NOMO-1 treated with dmso at 0.1 percent for 144 hours (cell line): Measurements from ENCODE around the gene TBX22.
"Not testable (repeated sequence)": the region's sequence is repeated elsewhere in the genome, so short reads cannot be mapped to it uniquely, and the experiment has no call there.

ENCODE experiments used
- DNase-seq: peaks from one replicate; lab custom pipeline; 2025; ENCODE audit not compliant: unreplicated experiment; lab: John Stamatoyannopoulos, UW

TBX22 gene, protein sequence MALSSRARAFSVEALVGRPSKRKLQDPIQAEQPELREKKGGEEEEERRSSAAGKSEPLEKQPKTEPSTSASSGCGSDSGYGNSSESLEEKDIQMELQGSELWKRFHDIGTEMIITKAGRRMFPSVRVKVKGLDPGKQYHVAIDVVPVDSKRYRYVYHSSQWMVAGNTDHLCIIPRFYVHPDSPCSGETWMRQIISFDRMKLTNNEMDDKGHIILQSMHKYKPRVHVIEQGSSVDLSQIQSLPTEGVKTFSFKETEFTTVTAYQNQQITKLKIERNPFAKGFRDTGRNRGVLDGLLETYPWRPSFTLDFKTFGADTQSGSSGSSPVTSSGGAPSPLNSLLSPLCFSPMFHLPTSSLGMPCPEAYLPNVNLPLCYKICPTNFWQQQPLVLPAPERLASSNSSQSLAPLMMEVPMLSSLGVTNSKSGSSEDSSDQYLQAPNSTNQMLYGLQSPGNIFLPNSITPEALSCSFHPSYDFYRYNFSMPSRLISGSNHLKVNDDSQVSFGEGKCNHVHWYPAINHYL

DNA sequence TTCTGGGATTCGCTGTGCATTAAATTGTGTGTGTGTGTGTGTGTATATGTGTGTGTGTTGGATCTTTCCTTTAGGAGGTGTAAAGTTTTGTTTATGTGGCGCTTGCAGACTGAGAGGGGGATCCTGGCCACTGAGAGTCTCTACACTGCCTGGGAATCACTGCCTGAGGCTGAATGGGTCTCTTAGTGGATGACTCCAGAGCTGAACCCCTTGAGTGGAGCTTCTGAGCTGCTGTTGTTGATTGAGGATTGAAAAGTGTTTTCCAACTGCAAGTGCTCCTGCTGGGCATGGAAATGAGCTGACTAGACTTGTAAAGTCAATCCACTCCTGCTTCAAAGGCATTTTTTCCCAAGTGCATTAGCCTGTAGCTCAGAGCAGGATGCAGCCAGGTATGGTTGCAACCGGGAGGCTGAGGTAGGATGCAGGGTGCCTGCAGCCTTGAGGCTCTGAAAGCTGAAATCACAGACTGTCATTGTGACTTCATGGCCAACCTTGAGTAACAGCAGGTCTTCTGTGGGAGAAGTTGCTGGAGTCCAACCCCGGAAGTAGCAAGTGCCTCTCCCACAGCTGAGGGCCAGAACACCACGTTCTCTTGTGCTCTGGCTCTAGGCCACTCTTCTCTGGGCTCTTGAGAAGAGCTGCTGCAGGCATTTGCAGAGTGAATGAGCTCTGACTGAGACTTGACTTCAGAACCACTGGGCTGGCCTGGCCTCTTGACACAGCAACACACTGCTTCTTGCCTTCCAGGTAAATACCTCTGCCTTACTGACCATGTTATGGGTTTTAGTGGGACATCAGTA, at the start of gene TBX22:
Gene TBX22, plus strand, starts transcription at position 613 of the 800 bp plus-strand sequence. CDS start 7,517 bp downstream, outside the sequence.
- DNase-seq: no peak

DNA sequence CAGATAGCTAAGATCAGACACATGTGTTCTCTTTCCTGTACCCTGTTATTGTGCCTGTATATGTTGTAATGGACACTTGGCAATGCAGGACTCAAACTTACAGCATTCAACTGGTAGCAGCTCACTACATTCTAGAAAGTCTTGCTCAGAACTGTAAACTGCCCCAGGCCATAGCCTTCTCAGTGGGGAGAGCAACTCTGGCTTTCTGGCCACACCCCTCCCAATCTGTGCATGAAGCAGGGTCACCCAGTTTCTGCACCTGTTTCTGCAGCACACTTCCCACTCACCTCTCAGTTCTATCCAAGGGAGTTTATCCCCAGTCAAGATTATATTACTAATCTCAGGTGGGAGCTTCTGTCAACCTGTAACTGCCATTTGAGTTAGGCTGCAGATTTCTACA, 38.9 kb upstream of the TBX22 start:
- DNase-seq: no peak

DNA sequence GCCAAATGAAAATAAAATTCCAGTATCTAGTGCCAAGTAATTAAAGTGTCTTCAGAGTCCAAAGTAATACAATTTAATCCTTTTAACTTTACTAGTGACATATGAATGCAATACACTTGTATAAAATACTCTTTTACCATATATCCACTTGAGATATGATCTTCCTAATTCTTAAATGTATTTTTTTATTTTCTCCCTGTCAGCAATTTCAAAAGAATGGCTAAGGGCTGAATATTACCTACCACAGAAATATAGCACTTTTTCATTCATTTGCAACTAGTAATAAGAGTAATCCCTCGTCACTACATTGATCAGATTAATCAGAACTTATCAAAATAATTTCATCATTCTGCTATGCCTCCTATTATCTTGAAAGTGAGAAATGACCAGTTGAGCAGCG, 10.1 kb upstream of the TBX22 start:
- DNase-seq: no peak

DNA sequence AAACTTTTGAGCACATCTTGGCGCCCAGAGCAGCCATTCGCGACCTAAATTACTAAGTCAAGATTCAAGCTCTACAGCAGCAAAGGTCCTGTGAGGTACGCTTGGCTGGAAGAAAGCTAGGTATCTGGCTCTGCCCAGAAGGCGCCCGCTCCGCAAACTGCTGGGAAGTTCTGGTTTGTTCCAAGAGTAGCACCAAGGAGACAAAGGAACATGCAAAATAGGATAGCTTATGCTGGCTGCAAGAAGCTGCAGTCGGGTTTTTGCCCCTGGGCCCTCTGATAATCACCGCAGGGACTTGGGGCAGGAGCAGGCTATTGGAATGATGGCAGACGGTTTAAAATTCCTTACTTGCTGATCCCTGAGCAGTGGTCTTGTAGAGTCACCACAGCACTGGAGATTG, 3.0 kb upstream of the TBX22 start:
- no peak for DNase-seq

DNA sequence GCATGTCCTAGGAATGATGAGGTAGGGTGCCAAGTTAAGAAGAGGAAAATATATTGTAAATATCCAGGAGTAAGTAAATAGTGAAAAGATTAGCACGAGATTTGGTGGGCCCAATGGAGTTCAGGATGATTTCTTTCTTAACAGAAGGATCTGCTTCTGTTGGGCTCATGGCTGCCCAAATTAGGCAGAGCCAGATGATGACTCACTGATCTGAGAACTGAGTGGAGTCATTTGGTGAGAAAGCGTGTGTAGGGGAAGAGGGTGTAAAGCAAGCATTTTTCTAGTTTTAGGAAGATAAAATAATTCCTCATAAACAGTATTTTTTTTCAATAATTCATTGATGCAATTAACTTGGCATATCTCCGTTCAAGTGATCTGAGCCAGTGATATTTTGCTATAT, 1.6 kb downstream of the TBX22 start:
- DNase-seq: no peak

DNA sequence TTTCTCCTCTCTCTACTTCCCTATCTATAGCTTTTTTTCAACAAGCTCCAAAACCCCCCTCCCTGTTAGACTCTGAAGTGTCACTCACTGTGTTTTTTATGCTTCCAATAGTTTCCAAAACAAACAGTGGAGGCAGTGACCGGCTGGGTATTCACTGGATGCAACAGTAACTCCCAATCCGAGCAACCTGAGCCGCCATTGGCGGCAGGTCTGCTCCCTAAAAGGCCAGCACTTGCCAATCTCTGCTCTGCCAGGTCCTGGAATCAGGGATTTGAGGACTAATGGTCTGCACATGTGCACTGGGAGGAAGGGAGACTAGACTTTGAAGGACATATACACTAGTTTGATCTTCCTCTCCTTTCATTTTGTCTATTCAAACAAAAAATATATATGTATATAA, 7.1 kb downstream of the TBX22 start:
- no peak for DNase-seq

DNA sequence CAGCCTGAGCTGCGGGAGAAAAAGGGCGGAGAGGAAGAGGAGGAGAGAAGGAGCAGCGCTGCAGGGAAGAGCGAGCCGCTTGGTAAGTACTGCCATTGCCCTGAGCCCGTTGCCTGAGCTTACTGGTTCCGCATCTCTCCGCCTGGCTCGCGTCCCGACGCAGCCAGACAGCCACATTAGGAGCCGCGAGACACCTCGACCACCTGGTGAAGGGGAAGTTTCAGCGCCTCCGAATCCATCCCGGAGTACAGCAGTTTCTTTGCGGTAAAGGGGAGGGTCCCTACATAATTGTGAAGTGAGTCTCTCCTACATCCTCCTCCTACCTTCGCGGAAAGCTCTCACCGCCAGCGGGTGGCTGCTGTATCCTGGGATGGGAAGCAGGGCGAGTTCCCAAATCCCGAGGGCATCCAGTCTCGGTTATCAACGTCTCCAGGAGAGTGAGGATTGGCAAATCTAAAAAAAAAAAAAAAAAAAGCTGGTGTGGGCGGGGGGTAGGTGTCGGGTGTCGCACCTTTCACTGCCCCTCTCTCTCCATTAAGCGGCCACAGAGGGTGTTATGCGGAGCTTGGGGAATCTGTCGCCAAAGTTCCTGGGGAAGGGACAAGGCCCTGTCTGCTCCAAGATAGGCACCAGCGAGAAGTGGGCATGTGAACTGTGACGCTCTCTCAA, 7.9 kb downstream of the TBX22 start:
- DNase-seq: no peak

DNA sequence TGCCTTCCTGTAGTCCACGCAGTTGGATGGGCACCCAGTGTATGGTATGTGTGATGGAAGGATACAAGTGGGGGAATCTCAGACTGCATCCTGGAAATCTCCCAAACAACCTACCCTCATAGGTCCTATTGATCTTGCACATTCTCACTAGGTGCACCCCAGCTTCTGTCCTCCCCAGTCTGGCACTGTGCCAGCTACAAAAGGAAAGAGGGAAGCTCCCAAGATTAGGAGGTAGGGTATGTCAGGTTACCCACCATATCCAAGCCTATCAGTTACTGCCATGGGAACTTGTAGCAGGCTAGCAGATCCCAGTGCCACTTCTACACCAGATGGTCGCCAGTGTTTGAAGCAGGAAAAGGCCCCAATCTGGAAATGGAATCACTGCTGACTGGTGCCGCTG, 11.6 kb downstream of the TBX22 start:
- no peak for DNase-seq

DNA sequence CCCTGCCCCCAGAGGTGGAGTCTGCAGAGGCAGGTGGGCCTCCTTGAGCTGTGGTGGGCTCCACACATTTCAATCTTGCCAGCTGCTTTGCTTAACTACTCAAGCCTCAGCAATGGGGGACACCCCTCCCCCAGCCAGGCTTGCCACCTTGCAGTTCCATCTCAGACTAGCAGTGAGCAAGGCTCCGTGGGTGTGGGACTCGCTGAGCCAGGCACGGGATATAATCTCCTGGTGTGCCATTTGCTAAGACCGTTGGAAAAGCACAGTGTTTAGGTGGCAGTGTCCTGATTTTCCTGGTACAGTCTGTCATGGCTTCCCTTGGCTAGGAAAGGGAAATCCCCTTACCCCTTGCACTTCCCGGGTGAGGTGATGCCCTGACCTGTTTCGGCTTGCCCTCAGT, 51.6 kb downstream of the TBX22 start:
- not testable (repeated sequence) for DNase-seq

DNA sequence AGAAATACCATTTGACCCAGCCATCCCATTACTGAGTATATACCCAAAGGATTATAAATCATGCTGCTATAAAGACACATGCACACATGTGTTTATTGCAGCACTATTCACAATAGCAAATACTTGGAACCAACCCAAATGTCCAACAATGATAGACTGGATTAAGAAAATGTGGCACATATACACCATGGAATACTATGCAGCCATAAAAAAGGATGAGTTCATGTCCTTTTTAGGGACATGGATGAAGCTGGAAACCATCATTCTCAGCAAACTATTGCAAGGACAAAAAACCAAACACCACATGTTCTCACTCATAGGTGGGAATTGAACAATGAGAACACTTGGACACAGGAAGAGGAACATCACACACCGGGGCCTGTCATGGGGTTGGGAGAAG, 61.1 kb downstream of the TBX22 start:
- DNase-seq: not testable (repeated sequence)
